HG02840 (cell line): ENCODE results near the gene PLSCR2.
"Not testable (repeated sequence)": the region's sequence is repeated elsewhere in the genome, so short reads cannot be mapped to it uniquely, and the experiment has no call there.

Source experiments
- ATAC-seq: cut with Tn5 transposase; IDR thresholded peaks from one replicate; pipeline ENCODE4 v1.9.1; 2021; ENCODE audit warnings: mild to moderate bottlenecking, moderate library complexity, moderate number of reproducible peaks; ENCODE audit not compliant: unreplicated experiment, low FRiP score

PLSCR2 gene

GRCh38 chr3:146431240-146431639 lies 38.1 kb downstream of the PLSCR2 start:
- ATAC-seq, result no peak

- ATAC-seq, result no peak
These were observed 44.0 kb downstream of the PLSCR2 start for GRCh38 chr3:146425341-146425740.

GRCh38 chr3:146421819-146422759 lies 47.3 kb downstream of the PLSCR2 start:
- ATAC-seq, result no peak

- no peak for ATAC-seq
These were observed 53.0 kb downstream of the PLSCR2 start for GRCh38 chr3:146416366-146416765.

- ATAC-seq, result no peak
These were observed 55.4 kb downstream of the PLSCR2 start for GRCh38 chr3:146414010-146414409.

- ATAC-seq, result not testable (repeated sequence)
These were observed 56.6 kb downstream of the PLSCR2 start for GRCh38 chr3:146412711-146413110.

GRCh38 chr3:146407956-146408355 lies 61.4 kb downstream of the PLSCR2 start:
- ATAC-seq, result no peak

GRCh38 chr3:146404436-146404835 lies 64.9 kb downstream of the PLSCR2 start:
- ATAC-seq, result no peak

- ATAC-seq, result no peak
These were observed 65.6 kb downstream of the PLSCR2 start for GRCh38 chr3:146403792-146404191.

GRCh38 chr3:146396792-146397191 lies 72.6 kb downstream of the PLSCR2 start:
- ATAC-seq, result no peak

- no peak for ATAC-seq
These were observed 74.2 kb downstream of the PLSCR2 start for GRCh38 chr3:146395164-146395563.

GRCh38 chr3:146390957-146391356 lies 78.4 kb downstream of the PLSCR2 start:
- ATAC-seq, result no peak

GRCh38 chr3:146390006-146390772 lies 79.2 kb downstream of the PLSCR2 start:
- ATAC-seq, result no peak

- no peak for ATAC-seq
These were observed 81.8 kb downstream of the PLSCR2 start for GRCh38 chr3:146387566-146387965.

- no peak for ATAC-seq
These were observed 82.4 kb downstream of the PLSCR2 start for GRCh38 chr3:146386936-146387335.

GRCh38 chr3:146384786-146385185 lies 84.6 kb downstream of the PLSCR2 start:
- no peak for ATAC-seq
